ENCODE results near the gene TEX13A.
"Not testable (repeated sequence)": the region's sequence is repeated elsewhere in the genome, so short reads cannot be mapped to it uniquely, and the experiment has no call there.

TEX13A gene

DNA sequence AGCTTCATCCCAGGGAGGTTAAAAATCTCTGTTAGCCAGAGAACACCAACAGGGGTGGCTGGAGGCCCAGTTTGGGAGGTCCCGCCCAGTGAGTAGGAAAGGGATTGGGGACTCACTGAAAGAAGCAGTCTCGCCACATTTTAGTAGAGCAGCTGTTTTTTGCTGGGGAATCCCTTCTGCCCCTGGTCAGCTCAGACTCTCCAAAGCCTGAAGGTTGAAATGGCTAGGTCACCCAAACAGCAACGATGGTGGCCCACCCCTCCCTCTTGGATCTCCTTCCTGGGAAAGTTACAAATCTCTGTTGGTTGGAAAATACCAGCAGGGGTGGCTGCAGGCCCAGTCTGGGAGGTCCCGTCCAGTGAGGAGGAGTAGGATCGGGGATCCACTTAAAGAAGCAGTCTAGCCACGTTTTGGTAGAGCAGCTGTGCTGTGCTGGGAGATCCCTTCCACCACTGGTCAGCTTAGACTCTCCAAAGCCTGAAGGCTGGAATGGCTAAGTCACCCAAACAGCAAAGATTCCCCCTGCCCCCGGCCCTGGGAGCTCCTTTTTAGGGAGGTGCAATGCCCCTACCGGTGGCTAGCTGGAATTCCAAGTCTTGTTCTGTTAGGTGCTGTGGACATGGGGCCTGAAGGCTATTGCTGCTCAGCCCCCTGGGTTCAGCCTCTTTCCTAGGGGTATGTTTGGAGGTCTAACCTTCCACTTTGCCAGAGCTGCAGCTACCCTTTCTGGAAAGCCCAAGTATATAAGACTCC lies 40.0 kb upstream of the TEX13A start:
- no peak for TF ChIP-seq CTCF (IDR thresholded peaks at IDR 0.05; ENCODE audit: borderline replicate concordance, insufficient read depth, low read depth, low read length)
- H3K4me3 ChIP-seq (ENCODE audit: low read depth, low read length): no peak overlapping the region

- no peak overlapping the region for H3K4me3 ChIP-seq (ENCODE audit: low read depth, low read length)
- no peak for TF ChIP-seq CTCF (IDR thresholded peaks at IDR 0.05; ENCODE audit: borderline replicate concordance, insufficient read depth, low read depth, low read length)
Observed at GRCh38 chrX:105241056-105241455, 20.6 kb upstream of the TEX13A start.

GRCh38 chrX:105237407-105237806 lies 16.9 kb upstream of the TEX13A start:
- H3K4me3 ChIP-seq (ENCODE audit: low read depth, low read length): not testable (repeated sequence)

GRCh38 chrX:105229146-105229545 lies 8.7 kb upstream of the TEX13A start:
- no peak for TF ChIP-seq CTCF (IDR thresholded peaks at IDR 0.05; ENCODE audit: borderline replicate concordance, insufficient read depth, low read depth, low read length)
- no peak overlapping the region for H3K4me3 ChIP-seq (ENCODE audit: low read depth, low read length)

- TF ChIP-seq CTCF (IDR thresholded peaks at IDR 0.05; ENCODE audit: borderline replicate concordance, insufficient read depth, low read depth, low read length): no peak
- no peak overlapping the region for H3K4me3 ChIP-seq (ENCODE audit: low read depth, low read length)
Observed at GRCh38 chrX:105228602-105229001, 8.1 kb upstream of the TEX13A start.

- TF ChIP-seq CTCF (IDR thresholded peaks at IDR 0.05; ENCODE audit: borderline replicate concordance, insufficient read depth, low read depth, low read length): no peak
Observed at GRCh38 chrX:105226499-105226898, 6.0 kb upstream of the TEX13A start.

DNA sequence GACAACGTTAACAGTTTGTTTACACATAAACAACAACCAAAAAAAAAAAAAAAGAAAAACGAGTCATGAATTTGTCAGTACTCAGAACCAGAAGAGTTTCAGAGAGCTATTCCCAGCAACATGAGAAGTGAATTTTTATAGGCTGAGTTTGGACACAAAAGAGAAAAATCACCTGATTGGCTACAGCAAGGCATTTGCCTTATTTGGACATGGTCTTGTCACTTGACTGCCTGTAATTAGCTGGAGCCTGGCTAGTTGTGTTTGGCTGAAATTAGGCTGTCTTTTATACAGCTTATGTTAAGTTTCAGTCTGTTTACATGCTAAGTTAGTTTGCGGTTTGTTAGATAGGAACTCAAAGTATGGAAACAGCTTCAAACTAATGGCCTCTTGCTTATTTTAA lies 880 bp upstream of the TEX13A start:
- no peak overlapping the region for H3K4me3 ChIP-seq (ENCODE audit: low read depth, low read length)
- TF ChIP-seq CTCF (IDR thresholded peaks at IDR 0.05; ENCODE audit: borderline replicate concordance, insufficient read depth, low read depth, low read length): no peak

More at GRCh38 chrX:105226499-105226898, 6.0 kb upstream of the TEX13A start:
- no peak overlapping the region for H3K4me3 ChIP-seq (ENCODE audit: low read depth, low read length)

All from GM12875 (cell line).